Glutamatergic neuron (in vitro differentiated cells): ENCODE data around the gene DDX28. TPM values are rescaled to one million over a fixed set of nuclear protein-coding genes. Genes with fewer than 3 reads are reported as not detected.

Experiments used
- DNase-seq: peaks from one replicate; pipeline ENCODE4 v3.0.0; 2022
- H3K27ac Mint-ChIP-seq: one replicate; pipeline ENCODE4 v1.8.0; 2020; ENCODE audit warnings: mild to moderate bottlenecking, mixed read lengths, inconsistent platforms; ENCODE audit not compliant: unreplicated experiment
- H3K27me3 Mint-ChIP-seq: one replicate; pipeline ENCODE4 v1.8.0; 2020; ENCODE audit warnings: mild to moderate bottlenecking, moderate library complexity, mixed read lengths, inconsistent platforms; ENCODE audit not compliant: unreplicated experiment
- H3K36me3 Mint-ChIP-seq: one replicate; pipeline ENCODE4 v1.8.0; 2020; ENCODE audit warnings: mild to moderate bottlenecking, mixed read lengths, inconsistent platforms; ENCODE audit not compliant: unreplicated experiment
- H3K4me1 Mint-ChIP-seq: one replicate; pipeline ENCODE4 v1.8.0; 2020; ENCODE audit warnings: mild to moderate bottlenecking, low read depth, mixed read lengths, inconsistent platforms; ENCODE audit not compliant: unreplicated experiment
- H3K4me3 Mint-ChIP-seq: one replicate; pipeline ENCODE4 v1.8.0; 2020; ENCODE audit warnings: mild to moderate bottlenecking, mixed read lengths, inconsistent platforms; ENCODE audit not compliant: unreplicated experiment
- H3K9me3 Mint-ChIP-seq: one replicate; pipeline ENCODE4 v1.8.0; 2020; ENCODE audit warnings: mild to moderate bottlenecking, moderate library complexity, mixed read lengths, inconsistent platforms; ENCODE audit not compliant: unreplicated experiment
- long read RNA-seq: library from polyadenylated mRNA; unstranded; transcript quantifications from one replicate; pipeline ENCODE4 v2.0.0, GENCODE V29; 2020; ENCODE audit not compliant: unreplicated experiment
- total RNA-seq: library from RNA; stranded (reverse); fragmentation: NEBNext Ultra II Directional; extraction: Animal tissue kit (Norgen Biotek cat#: 25700); gene quantifications from one replicate; pipeline ENCODE4 v1.2.1, GENCODE V29; 2021; ENCODE audit not compliant: unreplicated experiment
- TF ChIP-seq, protein P1 (sequence below): fragments of 200-600 bp; sonication (generic); IDR thresholded peaks from one replicate; pipeline ENCODE4 v1.5.0; 2021; ENCODE audit not compliant: partially characterized antibody, unreplicated experiment

Gene DDX28
- total RNA-seq = 6.7 TPM
- long read RNA-seq, transcript DDX28-201 (1 exons, 2,169 nt) = major isoform, 14 of 14 reads
- long read RNA-seq, partial matches to known transcripts = 0 of 14 reads
- long read RNA-seq, other reads (novel, unspliced or antisense) = 0 of 14 reads

DNA sequence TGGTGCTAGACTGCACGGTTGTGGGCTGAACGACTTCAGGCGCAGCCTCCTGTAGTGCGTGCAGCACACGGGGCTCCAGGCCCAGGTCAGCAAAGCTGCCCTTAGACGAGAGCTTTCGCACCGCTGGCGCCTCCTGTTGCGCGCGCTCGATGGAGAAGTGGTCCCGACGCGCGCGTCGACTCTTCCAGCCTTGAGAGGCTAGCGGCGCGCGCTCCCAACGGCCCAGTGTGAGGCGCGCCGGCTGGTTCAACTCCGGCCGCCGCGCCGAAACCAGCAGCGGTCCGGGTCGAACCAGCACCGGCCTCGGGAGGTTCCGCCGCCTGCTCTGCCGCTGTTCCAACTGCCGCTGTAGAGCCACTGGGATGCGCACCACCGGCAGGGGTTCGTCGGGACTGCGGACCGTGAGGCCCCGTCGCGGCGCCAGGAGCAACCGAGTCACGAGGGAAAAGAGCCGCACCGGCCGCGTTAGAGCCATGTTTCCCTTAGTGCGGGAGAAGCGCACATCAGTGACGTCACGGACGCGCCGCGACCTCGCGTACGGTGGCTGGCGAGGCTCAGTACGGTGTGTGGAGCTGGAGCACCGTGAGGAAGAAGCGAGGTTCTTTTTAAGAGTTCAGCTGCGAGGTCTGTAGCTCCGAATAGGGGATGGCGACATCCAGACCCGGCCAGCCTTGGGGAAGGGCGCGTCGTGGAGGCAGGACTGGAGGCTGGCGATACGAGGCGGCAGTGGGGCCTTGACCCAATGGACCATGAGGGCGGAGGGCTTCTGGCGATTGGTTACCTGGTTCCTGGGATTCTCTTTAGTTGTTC, at the start of gene DDX28, which contains the start of gene DUS2:
Gene DDX28, minus strand, starts transcription at position 505 of the 810 bp plus-strand sequence. Its CDS starts 30 bp downstream, at position 475.
Gene DUS2, plus strand, starts transcription at position 557 of the 810 bp plus-strand sequence. CDS start 14,740 bp downstream, outside the sequence.
- TF ChIP-seq, protein P1, sequence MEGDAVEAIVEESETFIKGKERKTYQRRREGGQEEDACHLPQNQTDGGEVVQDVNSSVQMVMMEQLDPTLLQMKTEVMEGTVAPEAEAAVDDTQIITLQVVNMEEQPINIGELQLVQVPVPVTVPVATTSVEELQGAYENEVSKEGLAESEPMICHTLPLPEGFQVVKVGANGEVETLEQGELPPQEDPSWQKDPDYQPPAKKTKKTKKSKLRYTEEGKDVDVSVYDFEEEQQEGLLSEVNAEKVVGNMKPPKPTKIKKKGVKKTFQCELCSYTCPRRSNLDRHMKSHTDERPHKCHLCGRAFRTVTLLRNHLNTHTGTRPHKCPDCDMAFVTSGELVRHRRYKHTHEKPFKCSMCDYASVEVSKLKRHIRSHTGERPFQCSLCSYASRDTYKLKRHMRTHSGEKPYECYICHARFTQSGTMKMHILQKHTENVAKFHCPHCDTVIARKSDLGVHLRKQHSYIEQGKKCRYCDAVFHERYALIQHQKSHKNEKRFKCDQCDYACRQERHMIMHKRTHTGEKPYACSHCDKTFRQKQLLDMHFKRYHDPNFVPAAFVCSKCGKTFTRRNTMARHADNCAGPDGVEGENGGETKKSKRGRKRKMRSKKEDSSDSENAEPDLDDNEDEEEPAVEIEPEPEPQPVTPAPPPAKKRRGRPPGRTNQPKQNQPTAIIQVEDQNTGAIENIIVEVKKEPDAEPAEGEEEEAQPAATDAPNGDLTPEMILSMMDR = no peak
- H3K4me1 Mint-ChIP-seq = peaks cover 2% of the 10 kb centered on the region
- H3K36me3 Mint-ChIP-seq = no peaks in the 10 kb centered on the region
- peaks cover 8% of the 10 kb centered on the region for H3K27me3 Mint-ChIP-seq
- DNase-seq = peak; percentile 95
- peaks cover 6% of the 10 kb centered on the region for H3K9me3 Mint-ChIP-seq
- H3K4me3 Mint-ChIP-seq = peak within 1 kb of the TSS; percentile 96
- H3K27ac Mint-ChIP-seq = peak within 1 kb of the TSS; percentile 97

- peaks cover 3% of the 10 kb centered on the region for H3K9me3 Mint-ChIP-seq
- no peaks in the 10 kb centered on the region for H3K36me3 Mint-ChIP-seq
- H3K27ac Mint-ChIP-seq = no peak overlapping the region
- H3K4me1 Mint-ChIP-seq = peaks cover 30% of the 10 kb centered on the region
- H3K4me3 Mint-ChIP-seq = no peak overlapping the region
- TF ChIP-seq, protein P1 = no peak
- H3K27me3 Mint-ChIP-seq = peaks cover 8% of the 10 kb centered on the region
- DNase-seq = no peak
Observed at GRCh38 chr16:68072038-68072695, 49.1 kb upstream of the DDX28 start.

DNA sequence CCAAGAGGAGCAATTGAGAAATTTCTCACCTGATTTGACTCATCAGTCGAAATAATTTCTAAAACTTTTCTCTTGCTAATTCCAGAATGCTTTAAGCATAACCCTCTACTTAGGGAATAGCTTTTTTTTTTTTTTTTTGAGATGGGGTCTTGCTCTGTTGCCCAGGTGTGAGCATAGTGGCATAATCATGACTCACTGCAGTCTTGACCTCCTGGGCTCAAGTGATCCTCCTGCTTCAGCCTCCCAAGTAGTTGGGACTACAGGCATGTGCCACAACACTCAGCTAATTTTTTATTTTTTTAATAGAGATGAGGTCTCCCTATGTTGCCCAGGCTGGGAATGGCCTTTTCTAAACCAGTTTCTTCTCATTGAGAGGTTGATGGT, 48.5 kb upstream of the DDX28 start:
- no peak for DNase-seq
- Mint-ChIP-seq H3K4me3 (no peak overlapping the region), H3K27me3 (peaks cover 8% of the 10 kb centered on the region), H3K36me3 (no peaks in the 10 kb centered on the region), H3K4me1 (peaks cover 30% of the 10 kb centered on the region), H3K9me3 (peaks cover 3% of the 10 kb centered on the region), H3K27ac (no peak overlapping the region)
- TF ChIP-seq, protein P1 = no peak

- peak overlapping the region; percentile 68 for H3K27ac Mint-ChIP-seq
- TF ChIP-seq, protein P1 = no peak
- peaks cover 30% of the 10 kb centered on the region for H3K4me1 Mint-ChIP-seq
- no peak overlapping the region for H3K4me3 Mint-ChIP-seq
- peaks cover 3% of the 10 kb centered on the region for H3K9me3 Mint-ChIP-seq
- H3K27me3 Mint-ChIP-seq = peaks cover 8% of the 10 kb centered on the region
- H3K36me3 Mint-ChIP-seq = no peaks in the 10 kb centered on the region
- DNase-seq = no peak
Observed at GRCh38 chr16:68070806-68071517, 47.9 kb upstream of the DDX28 start.
